ENCODE data around the gene C1QTNF8. TPM values are rescaled to one million over a fixed set of nuclear protein-coding genes. Genes with fewer than 3 reads are reported as not detected.

Gene C1QTNF8
- total and polyA plus RNA-seq, 2 of the 13 experiments (the other 11 are each of a cell fraction or from before 2014, with no cell fraction given) = 0.09 TPM; not detected in 1

DNA sequence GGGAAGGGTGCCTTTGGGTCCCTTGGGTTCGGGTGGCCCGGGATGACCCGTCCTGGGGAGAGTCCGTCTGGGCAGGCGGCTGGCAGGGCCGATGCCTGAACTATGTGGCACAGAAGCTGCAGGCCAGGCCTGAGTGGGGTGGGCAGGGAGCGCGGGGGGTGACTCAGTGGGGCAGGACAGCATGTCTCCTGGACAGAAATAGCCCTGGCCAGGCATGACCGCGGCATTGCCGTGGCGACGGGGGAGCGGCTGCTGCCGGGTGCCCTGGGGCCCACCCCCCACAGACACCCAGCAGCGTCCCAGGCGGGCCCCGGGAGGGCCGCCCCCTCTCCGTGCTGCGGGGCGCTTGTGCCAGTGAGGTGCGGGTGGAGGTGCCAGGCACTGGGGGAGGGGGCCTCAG lies 1.8 kb upstream of the C1QTNF8 start:
- in situ Hi-C loops (cut with HindIII; ENCODE audit: extremely low pct_ligation_motif_present, low pct_unique_long_range_greater_than_20kb) = no loop called here
- TF ChIP-seq THAP11 (CRISPR knock-in tag; IDR thresholded peaks at IDR 0.05) (no peak), ZNF503 (CRISPR knock-in tag; IDR thresholded peaks at IDR 0.05) (no peak), ZNF672 (CRISPR knock-in tag; IDR thresholded peaks at IDR 0.05) (no peak), HOXA3 (CRISPR knock-in tag; IDR thresholded peaks at IDR 0.05) (no peak), FOXO1 (CRISPR knock-in tag; IDR thresholded peaks at IDR 0.05) (no peak), POLR2AphosphoS2 (IDR thresholded peaks at IDR 0.05; ENCODE audit: low read depth, low read length) (no peak), ZBTB1 (CRISPR knock-in tag; IDR thresholded peaks at IDR 0.05; ENCODE audit: borderline replicate concordance) (no peak), ZNF841 (CRISPR knock-in tag; IDR thresholded peaks at IDR 0.05; ENCODE audit: borderline replicate concordance) (no peak), ZNF230 (CRISPR knock-in tag; IDR thresholded peaks at IDR 0.05) (no peak), ZNF432 (CRISPR knock-in tag; IDR thresholded peaks at IDR 0.05; ENCODE audit: borderline replicate concordance) (no peak), MZF1 (CRISPR knock-in tag; IDR thresholded peaks at IDR 0.05; ENCODE audit: borderline replicate concordance) (no peak), DPF2 (CRISPR knock-in tag; IDR thresholded peaks at IDR 0.05; ENCODE audit: borderline replicate concordance, low read depth) (no peak), ZNF260 (CRISPR knock-in tag; IDR thresholded peaks at IDR 0.05; ENCODE audit: borderline replicate concordance, low read depth) (no peak), MAFF (IDR thresholded peaks at IDR 0.05; ENCODE audit: low read depth, low read length) (no peak), KLF9 (CRISPR knock-in tag; IDR thresholded peaks at IDR 0.05; ENCODE audit: low read depth) (no peak), MEIS2 (CRISPR knock-in tag; IDR thresholded peaks at IDR 0.05) (no peak), ARNT (IDR thresholded peaks at IDR 0.05) (no peak), ZNF556 (CRISPR knock-in tag; IDR thresholded peaks at IDR 0.05; ENCODE audit: borderline replicate concordance) (no peak)
- TF ChIP-seq, protein P1, sequence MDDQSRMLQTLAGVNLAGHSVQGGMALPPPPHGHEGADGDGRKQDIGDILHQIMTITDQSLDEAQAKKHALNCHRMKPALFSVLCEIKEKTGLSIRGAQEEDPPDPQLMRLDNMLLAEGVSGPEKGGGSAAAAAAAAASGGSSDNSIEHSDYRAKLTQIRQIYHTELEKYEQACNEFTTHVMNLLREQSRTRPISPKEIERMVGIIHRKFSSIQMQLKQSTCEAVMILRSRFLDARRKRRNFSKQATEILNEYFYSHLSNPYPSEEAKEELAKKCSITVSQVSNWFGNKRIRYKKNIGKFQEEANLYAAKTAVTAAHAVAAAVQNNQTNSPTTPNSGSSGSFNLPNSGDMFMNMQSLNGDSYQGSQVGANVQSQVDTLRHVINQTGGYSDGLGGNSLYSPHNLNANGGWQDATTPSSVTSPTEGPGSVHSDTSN (CRISPR knock-in tag; IDR thresholded peaks at IDR 0.05; ENCODE audit: borderline replicate concordance) = no peak
- DNase-seq (ENCODE audit: low spot score) (no peak), FAIRE-seq (no peak), ATAC-seq (no peak)
- Histone ChIP-seq H2AFZ (ENCODE audit: low read length) (no peak overlapping the region), H3K9ac (ENCODE audit: insufficient read depth, low read depth, low read length) (no peak overlapping the region), H3K36me3 (replicated peaks in 1 of 2; ENCODE audit: control insufficient read depth in 1 of 2, insufficient read depth in 2 of 2, low read length in 2 of 2) (no peaks in the 10 kb centered on the region), H3K4me2 (ENCODE audit: low read depth, low read length) (no peak overlapping the region), H3K4me3 (replicated peaks in 1 of 3; ENCODE audit: insufficient read depth in 1 of 3, low read depth in 2 of 3, low read length in 3 of 3) (no peak overlapping the region), H3K9me3 (ENCODE audit: low read length) (no peaks in the 10 kb centered on the region), H4K20me1 (ENCODE audit: insufficient read depth, low read length) (no peaks in the 10 kb centered on the region), H3K27ac (ENCODE audit: extremely low read length, insufficient read depth, low read length) (no peak overlapping the region), H3K4me1 (ENCODE audit: insufficient read depth, low read length) (no peaks in the 10 kb centered on the region), H3K79me2 (ENCODE audit: insufficient read depth, low read length) (no peaks in the 10 kb centered on the region), H3K27me3 (ENCODE audit: control insufficient read depth in 1 of 2, insufficient read depth in 2 of 2, low read length in 2 of 2) (peaks cover 28 to 66% of the 10 kb centered on the region in 2 experiments)
- CTCF ChIA-PET (ENCODE audit: low intra/inter-chr PET ratio, low total read pairs) = no interaction called here
- POLR2A ChIA-PET = interaction anchor here (1.0 kb wide), 1 partner anchor 15 kb away, joined by 4 read pairs; no protein-coding TSS in a partner anchor
- 18% methylated on average over 7 of the region's 23 CpGs for WGBS (ENCODE audit: low lambda C conversion rate)
- intact Hi-C loops (cut with micrococcal nuclease; ENCODE audit: unreplicated experiment) = no loop called here
- BruUV-seq (replicated peaks) = no TSS peak
